ENCODE data around the gene KIRREL3. TPM values are rescaled to one million over a fixed set of nuclear protein-coding genes. Genes with fewer than 3 reads are reported as not detected.

KIRREL3 gene
- polyA plus RNA-seq, 1 donor (not counting 4 experiments of a cell fraction or from before 2014, with no cell fraction given): 0.04 TPM

GRCh38 chr11:126734752-126735151, 265.8 kb downstream of the KIRREL3 start:
- H3K79me2 ChIP-seq (ENCODE audit: control insufficient read depth, insufficient read depth, low read length): no peaks in the 10 kb centered on the region
- H4K20me1 ChIP-seq (ENCODE audit: control insufficient read depth, extremely low read depth, insufficient read depth, low read length): no peaks in the 10 kb centered on the region
- H3K36me3 ChIP-seq (ENCODE audit: control insufficient read depth in 2 of 2, extremely low read depth in 1 of 2, insufficient read depth in 2 of 2, low read length in 2 of 2): no peaks in the 10 kb centered on the region
- no peaks in the 10 kb centered on the region for H3K4me1 ChIP-seq (ENCODE audit: control insufficient read depth, extremely low read depth, insufficient read depth, low read length)
- no peak for TF ChIP-seq EZH2 (IDR thresholded peaks at IDR 0.05; ENCODE audit: low read length)
- TF ChIP-seq CTCF (optimal IDR thresholded peaks at IDR 0.05 in 1 of 3, IDR thresholded peaks at IDR 0.05 in 1 of 3, conservative IDR thresholded peaks at IDR 0.05 in 1 of 3; ENCODE audit: extremely low read depth in 1 of 3, insufficient read depth in 2 of 3, low read length in 3 of 3): no peak
- DNase-seq (ENCODE audit: low read depth, low spot score): no peak
- no peak for FAIRE-seq
- no peaks in the 10 kb centered on the region for H3K9me1 ChIP-seq (ENCODE audit: control insufficient read depth, extremely low read depth, insufficient read depth, low read length)
- H3K27me3 ChIP-seq (ENCODE audit: control insufficient read depth, extremely low read depth, insufficient read depth, low read length): no peaks in the 10 kb centered on the region
- no peak overlapping the region for H3K9ac ChIP-seq (ENCODE audit: control insufficient read depth, extremely low read depth, insufficient read depth, low read length)
- H2AFZ ChIP-seq (ENCODE audit: control insufficient read depth, low read length): no peak overlapping the region
- H3K4me3 ChIP-seq (ENCODE audit: control insufficient read depth in 2 of 3, extremely low read depth in 1 of 3, insufficient read depth in 2 of 3, low read depth in 1 of 3, low read length in 3 of 3): no peak overlapping the region
- dilution Hi-C loops (cut with MboI; ENCODE audit: extremely low pct_ligation_motif_present, low sequenced_read_pairs): no loop called here
- no peaks in the 10 kb centered on the region for H3K9me3 ChIP-seq (ENCODE audit: control insufficient read depth, low read depth, low read length)
- no peak overlapping the region for H3K27ac ChIP-seq (ENCODE audit: control insufficient read depth, insufficient read depth, low read length)
- no peak overlapping the region for H3K4me2 ChIP-seq (ENCODE audit: control insufficient read depth, extremely low read depth, insufficient read depth, low read depth, low read length)

- no peaks in the 10 kb centered on the region for H3K9me1 ChIP-seq (ENCODE audit: control insufficient read depth, extremely low read depth, insufficient read depth, low read length)
- no peak overlapping the region for H3K27ac ChIP-seq (ENCODE audit: control insufficient read depth, insufficient read depth, low read length)
- TF ChIP-seq EZH2 (IDR thresholded peaks at IDR 0.05; ENCODE audit: low read length): no peak
- TF ChIP-seq CTCF (optimal IDR thresholded peaks at IDR 0.05 in 1 of 3, IDR thresholded peaks at IDR 0.05 in 1 of 3, conservative IDR thresholded peaks at IDR 0.05 in 1 of 3; ENCODE audit: extremely low read depth in 1 of 3, insufficient read depth in 2 of 3, low read length in 3 of 3): no peak
- no peak for DNase-seq (ENCODE audit: low read depth, low spot score)
- no peaks in the 10 kb centered on the region for H3K9me3 ChIP-seq (ENCODE audit: control insufficient read depth, low read depth, low read length)
- H3K79me2 ChIP-seq (ENCODE audit: control insufficient read depth, insufficient read depth, low read length): no peaks in the 10 kb centered on the region
- H3K9ac ChIP-seq (ENCODE audit: control insufficient read depth, extremely low read depth, insufficient read depth, low read length): no peak overlapping the region
- H3K27me3 ChIP-seq (ENCODE audit: control insufficient read depth, extremely low read depth, insufficient read depth, low read length): no peaks in the 10 kb centered on the region
- H3K4me2 ChIP-seq (ENCODE audit: control insufficient read depth, extremely low read depth, insufficient read depth, low read depth, low read length): no peak overlapping the region
- no peak for FAIRE-seq
- no peaks in the 10 kb centered on the region for H3K4me1 ChIP-seq (ENCODE audit: control insufficient read depth, extremely low read depth, insufficient read depth, low read length)
- dilution Hi-C loops (cut with MboI; ENCODE audit: extremely low pct_ligation_motif_present, low sequenced_read_pairs): no loop called here
- no peaks in the 10 kb centered on the region for H3K36me3 ChIP-seq (ENCODE audit: control insufficient read depth in 2 of 2, extremely low read depth in 1 of 2, insufficient read depth in 2 of 2, low read length in 2 of 2)
- no peak overlapping the region for H2AFZ ChIP-seq (ENCODE audit: control insufficient read depth, low read length)
- H4K20me1 ChIP-seq (ENCODE audit: control insufficient read depth, extremely low read depth, insufficient read depth, low read length): no peaks in the 10 kb centered on the region
- H3K4me3 ChIP-seq (ENCODE audit: control insufficient read depth in 2 of 3, extremely low read depth in 1 of 3, insufficient read depth in 2 of 3, low read depth in 1 of 3, low read length in 3 of 3): no peak overlapping the region
These were observed 266.9 kb downstream of the KIRREL3 start for GRCh38 chr11:126733685-126734084.
